Activated T-cell treated with anti-CD3 and anti-CD28 coated beads, Interleukin-2, amount 50 U/mL, for 24 hours (primary cell): Measurements from ENCODE around the gene KAT8.

Source experiments
- DNase-seq: peaks from one replicate; pipeline ENCODE4 v3.0.0-alpha.2; 2020
- H3K27ac Mint-ChIP-seq: 2 replicates; pipeline ENCODE4 v1.8.0; 2020; ENCODE audit warnings: mild to moderate bottlenecking, mixed read lengths
- H3K27me3 Mint-ChIP-seq: 2 replicates; pipeline ENCODE4 v1.8.0; 2020; ENCODE audit warnings: mixed read lengths
- H3K36me3 Mint-ChIP-seq: 2 replicates; pipeline ENCODE4 v1.8.0; 2020; ENCODE audit warnings: low read depth, mixed read lengths
- H3K4me1 Mint-ChIP-seq: 2 replicates; pipeline ENCODE4 v1.8.0; 2020; ENCODE audit warnings: low read depth, mixed read lengths
- H3K4me3 Mint-ChIP-seq: 2 replicates; pipeline ENCODE4 v1.8.0; 2020; ENCODE audit warnings: mild to moderate bottlenecking, moderate library complexity, mixed read lengths
- H3K9me3 Mint-ChIP-seq: 2 replicates; pipeline ENCODE4 v1.8.0; 2020; ENCODE audit warnings: mixed read lengths

The KAT8 gene

DNA sequence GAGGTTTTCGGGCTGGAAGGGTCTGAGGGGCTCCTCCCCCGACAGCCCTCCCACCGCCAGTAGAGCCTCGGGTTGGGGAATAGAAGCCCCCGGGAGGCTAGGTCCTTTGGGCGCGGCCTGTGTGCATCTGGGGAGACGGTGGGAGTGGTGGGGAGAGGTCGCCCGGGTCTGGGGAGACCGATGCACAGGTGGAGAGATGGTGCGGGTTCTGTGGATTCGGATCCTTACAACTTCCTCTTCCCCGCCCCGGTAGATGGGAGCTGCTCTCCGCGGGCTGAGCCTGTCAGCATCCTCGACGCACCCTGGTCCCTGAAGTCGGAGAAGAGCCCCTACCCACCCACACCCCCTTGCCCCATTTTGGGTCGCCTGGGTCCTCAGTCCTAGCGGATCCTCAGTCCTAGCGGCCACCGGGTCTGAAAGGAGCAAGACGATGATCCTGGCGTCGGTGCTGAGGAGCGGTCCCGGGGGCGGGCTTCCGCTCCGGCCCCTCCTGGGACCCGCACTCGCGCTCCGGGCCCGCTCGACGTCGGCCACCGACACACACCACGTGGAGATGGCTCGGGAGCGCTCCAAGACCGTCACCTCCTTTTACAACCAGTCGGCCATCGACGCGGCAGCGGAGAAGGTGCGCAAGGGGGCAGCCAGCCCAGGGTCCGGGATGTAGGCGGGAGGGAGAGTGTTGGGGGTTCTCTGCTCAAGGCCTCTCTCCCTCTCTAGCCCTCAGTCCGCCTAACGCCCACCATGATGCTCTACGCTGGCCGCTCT is 8.5 kb upstream of the KAT8 start:
- no peaks in the 10 kb centered on the region for H3K9me3 Mint-ChIP-seq
- peak overlapping the region; percentile 84 for H3K27ac Mint-ChIP-seq
- DNase-seq: no peak
- H3K4me1 Mint-ChIP-seq: peaks cover 38% of the 10 kb centered on the region
- peaks cover 39% of the 10 kb centered on the region for H3K36me3 Mint-ChIP-seq
- H3K27me3 Mint-ChIP-seq: no peaks in the 10 kb centered on the region
- peak overlapping the region; percentile 76 for H3K4me3 Mint-ChIP-seq

DNA sequence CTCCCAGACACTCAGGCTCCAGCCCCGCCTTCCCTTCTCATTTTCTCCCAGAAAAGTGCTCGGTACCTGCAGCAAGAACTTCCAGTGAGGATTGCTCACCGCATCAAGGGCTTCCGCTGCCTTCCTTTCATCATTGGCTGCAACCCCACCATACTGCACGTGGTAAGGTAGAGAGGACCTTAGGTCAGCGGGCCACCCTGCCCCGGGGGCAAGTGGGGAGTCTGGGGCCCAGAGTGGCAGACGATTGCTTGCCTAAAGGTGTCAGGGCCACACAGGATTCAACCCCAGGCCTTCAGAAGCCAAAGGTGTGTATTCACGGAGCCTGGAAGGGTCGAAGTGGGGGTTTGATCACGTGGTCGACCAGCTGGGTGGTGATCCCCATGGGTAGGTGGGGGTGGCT is 7.8 kb upstream of the KAT8 start:
- H3K36me3 Mint-ChIP-seq: peaks cover 39% of the 10 kb centered on the region
- H3K9me3 Mint-ChIP-seq: no peaks in the 10 kb centered on the region
- peak overlapping the region; percentile 84 for H3K27ac Mint-ChIP-seq
- H3K4me3 Mint-ChIP-seq: peak overlapping the region; percentile 76
- H3K27me3 Mint-ChIP-seq: no peaks in the 10 kb centered on the region
- DNase-seq: no peak
- H3K4me1 Mint-ChIP-seq: peaks cover 38% of the 10 kb centered on the region

DNA sequence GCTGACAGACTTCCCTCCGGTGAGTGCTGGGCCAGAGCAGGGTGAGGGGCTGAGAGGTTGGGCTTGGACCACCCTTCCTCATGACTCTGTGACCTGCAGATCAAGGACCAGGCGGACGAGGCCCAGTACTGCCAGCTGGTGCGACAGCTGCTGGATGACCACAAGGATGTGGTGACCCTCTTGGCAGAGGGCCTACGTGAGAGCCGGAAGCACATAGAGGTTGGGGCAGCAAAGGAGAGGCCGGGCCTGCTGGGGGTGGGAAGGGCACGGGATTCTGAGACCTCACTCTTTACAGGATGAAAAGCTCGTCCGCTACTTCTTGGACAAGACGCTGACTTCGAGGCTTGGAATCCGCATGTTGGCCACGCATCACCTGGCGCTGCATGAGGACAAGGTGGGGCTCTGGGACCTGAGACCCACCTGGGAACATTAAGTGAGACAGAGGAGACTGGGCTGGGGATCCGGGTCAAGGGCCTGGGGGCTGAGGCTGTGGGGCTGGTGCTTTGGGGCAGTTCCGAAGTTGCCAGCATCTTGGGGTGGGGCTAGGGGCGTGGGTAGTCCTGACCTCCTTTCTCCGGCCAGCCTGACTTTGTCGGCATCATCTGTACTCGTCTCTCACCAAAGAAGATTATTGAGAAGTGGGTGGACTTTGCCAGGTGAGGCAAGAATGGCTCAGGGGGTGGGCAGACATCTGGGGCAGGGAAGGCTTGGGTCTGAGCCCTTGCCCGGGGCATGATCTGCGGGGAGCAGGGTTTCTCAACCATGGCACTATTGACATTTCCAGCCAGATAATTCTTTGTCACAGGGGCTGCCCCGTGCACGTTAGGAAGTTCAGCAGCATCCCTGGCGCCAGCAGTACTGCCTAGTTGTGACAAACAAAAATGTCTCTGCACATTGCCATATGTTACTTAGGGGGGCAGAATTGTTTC is 7.1 kb upstream of the KAT8 start:
- H3K27ac Mint-ChIP-seq: peak overlapping the region; percentile 63
- no peak for DNase-seq
- no peaks in the 10 kb centered on the region for H3K27me3 Mint-ChIP-seq
- peak overlapping the region; percentile 76 for H3K4me3 Mint-ChIP-seq
- H3K9me3 Mint-ChIP-seq: no peaks in the 10 kb centered on the region
- peaks cover 38% of the 10 kb centered on the region for H3K4me1 Mint-ChIP-seq
- H3K36me3 Mint-ChIP-seq: peaks cover 39% of the 10 kb centered on the region

DNA sequence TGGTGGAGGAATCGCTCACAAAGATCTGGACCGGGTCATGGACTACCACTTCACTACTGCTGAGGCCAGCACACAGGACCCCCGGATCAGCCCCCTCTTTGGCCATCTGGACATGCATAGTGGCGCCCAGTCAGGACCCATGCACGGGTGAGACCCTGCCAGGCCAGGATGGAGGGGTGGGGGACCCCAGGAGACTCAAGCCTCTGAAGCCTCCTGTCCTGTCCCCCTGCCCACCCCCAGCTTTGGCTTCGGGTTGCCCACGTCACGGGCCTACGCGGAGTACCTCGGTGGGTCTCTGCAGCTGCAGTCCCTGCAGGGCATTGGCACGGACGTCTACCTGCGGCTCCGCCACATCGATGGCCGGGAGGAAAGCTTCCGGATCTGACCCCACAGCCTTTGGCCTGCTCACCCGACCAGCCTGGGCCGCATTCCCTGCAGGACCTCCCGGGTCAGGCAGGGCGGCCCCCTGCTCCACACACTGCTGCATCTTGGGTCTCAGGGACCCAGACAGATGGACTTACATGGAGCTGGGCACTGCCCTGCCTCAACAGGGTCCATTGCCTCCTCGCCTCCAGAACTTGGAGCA is 5.5 kb upstream of the KAT8 start:
- Mint-ChIP-seq H3K36me3 (peaks cover 41% of the 10 kb centered on the region), H3K9me3 (no peaks in the 10 kb centered on the region), H3K4me1 (peaks cover 38% of the 10 kb centered on the region), H3K27me3 (no peaks in the 10 kb centered on the region), H3K4me3 (no peak overlapping the region), H3K27ac (peak overlapping the region; percentile 66)
- no peak for DNase-seq

DNA sequence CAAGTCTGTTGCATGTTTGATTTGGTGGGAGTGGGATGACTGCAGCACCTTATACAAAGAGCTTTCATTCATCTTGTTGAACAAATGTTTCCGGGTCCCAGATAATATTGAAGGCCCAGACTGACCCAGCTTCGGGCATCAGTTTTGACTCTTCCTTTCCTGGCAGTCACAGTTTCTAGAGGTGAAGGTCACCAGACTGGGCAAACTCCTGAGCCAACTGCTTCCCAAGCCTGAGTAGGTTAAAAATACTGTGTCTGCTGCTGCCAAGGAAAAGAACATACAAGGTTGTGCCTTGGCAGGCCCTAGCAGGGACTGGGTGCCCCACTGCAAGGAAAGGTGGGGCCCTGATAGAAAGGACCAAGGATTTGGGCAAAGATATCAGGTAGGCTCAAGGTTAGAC is 4.8 kb upstream of the KAT8 start:
- DNase-seq: no peak
- H3K4me1 Mint-ChIP-seq: peaks cover 31% of the 10 kb centered on the region
- peaks cover 41% of the 10 kb centered on the region for H3K36me3 Mint-ChIP-seq
- H3K27me3 Mint-ChIP-seq: no peaks in the 10 kb centered on the region
- peak overlapping the region; percentile 76 for H3K27ac Mint-ChIP-seq
- H3K9me3 Mint-ChIP-seq: no peaks in the 10 kb centered on the region
- H3K4me3 Mint-ChIP-seq: no peak overlapping the region

DNA sequence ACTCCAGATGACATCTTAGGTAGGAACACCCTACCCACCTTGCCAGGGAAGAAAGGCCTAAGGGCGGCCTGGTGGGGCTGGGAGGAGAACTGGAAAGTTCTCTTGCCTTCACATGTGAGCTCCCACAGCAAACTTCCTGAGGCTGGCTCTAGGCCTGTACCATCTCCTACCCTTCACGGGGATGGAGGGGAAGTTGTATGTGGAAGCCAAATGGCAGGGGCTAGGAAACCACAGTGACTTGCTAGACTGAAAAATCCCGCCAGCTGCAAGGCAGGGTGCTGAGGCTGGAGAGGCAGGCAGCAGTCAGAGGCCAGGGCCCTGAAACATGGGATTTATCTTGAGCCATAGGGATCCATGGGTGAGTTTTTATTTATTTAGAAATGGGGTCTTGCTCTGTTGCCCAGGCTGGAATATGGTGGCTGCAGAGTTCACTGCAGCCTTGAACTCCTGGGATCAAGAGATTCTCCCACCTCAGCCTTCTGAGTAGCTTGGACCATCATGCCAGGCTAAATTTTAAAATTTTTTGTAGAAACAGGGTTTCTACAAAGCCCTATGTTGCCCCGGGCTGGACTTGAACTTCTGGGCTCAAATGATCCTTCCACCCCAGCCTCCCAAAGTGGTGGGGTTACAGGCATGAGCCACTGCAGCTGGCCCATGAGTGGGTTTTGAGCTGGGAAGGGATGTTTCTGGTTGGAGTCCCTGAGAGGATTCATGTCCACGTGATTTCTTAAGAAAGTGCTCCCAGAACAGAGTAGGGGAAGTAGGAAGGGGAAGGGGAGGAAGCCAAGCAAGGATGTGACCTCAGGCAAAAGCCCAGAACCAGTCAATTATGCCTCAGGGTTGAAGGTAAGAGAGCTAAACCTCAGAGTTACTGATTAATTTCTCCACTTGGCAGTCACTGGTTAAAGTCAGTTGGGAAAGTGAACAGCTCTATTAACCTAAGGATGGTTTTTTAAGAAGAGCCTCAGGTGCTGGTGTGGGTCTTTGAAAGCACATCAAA is 4.0 kb upstream of the KAT8 start:
- H3K4me3 Mint-ChIP-seq: no peak overlapping the region
- no peaks in the 10 kb centered on the region for H3K27me3 Mint-ChIP-seq
- peaks cover 47% of the 10 kb centered on the region for H3K36me3 Mint-ChIP-seq
- DNase-seq: no peak
- H3K4me1 Mint-ChIP-seq: peaks cover 33% of the 10 kb centered on the region
- no peaks in the 10 kb centered on the region for H3K9me3 Mint-ChIP-seq
- H3K27ac Mint-ChIP-seq: peak overlapping the region; percentile 76

DNA sequence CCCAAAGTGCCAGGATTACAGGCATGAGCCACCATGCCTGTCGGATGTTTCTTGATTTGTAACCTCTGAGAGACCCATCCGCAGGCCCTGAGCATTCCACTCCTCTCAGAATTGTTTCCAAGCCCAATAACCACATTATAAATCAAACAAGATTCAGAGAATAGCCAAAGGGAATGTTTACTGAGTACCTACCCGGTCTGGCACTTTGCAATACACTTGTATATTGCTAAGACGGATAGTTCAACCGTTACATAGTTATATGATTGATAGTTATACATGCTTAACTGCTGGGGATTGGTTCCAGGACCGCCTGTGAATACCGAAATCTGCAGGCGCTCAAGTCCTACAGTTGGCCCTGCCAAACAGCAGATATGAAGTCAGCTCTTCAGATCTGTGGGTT is 3.0 kb upstream of the KAT8 start:
- Mint-ChIP-seq H3K27me3 (no peaks in the 10 kb centered on the region), H3K36me3 (peaks cover 57% of the 10 kb centered on the region), H3K4me1 (peaks cover 37% of the 10 kb centered on the region), H3K4me3 (no peak overlapping the region), H3K9me3 (no peaks in the 10 kb centered on the region), H3K27ac (peak overlapping the region; percentile 31)
- DNase-seq: no peak

DNA sequence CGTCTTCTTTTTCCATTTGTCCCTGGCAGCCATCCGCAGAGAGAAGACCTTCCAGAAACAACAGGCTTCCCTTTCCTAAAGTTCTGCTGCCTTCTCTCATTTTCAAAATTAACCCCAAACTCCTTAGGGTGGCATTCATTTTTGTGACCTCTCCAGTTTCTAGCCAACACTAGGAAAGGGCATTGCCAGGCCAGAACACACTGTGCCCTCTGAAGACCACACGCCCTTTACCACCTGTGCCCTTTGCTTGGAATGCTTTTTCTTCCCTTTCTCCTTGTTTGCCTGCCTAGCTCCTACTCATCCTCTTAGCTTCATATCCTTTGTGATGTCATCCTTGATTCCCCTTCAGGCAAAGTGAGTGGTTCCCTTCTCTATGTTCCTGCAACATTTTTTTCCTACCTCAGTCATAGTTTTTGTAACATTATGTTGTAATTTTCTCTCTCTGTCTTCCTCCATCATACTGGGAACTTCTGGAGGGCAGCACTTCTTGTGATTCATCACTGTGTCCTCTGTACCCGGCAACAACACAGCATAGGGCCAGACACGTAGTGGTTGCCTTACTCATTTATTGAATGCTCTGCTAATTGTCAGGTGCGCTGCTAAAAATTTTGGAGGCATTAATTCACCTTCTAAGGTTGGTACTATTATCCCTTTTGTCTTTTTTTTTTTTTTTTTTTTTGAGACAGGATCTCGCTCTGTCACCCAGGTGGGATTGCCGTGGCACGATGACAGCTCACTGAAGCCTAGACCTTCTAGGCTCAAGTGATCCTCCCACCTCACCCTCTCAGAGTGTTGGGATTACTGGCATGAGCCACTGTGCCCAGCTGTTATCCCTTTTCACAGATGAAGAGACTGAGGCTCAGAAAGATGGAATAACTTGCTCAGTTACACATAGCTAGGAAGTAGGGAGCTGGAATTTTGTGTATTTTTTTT is 1.0 kb downstream of the KAT8 start:
- Mint-ChIP-seq H3K27me3 (no peaks in the 10 kb centered on the region), H3K27ac (peak overlapping the region; percentile 87), H3K4me1 (peaks cover 26% of the 10 kb centered on the region), H3K9me3 (no peaks in the 10 kb centered on the region), H3K36me3 (peaks cover 54% of the 10 kb centered on the region), H3K4me3 (peak overlapping the region; percentile 90)
- DNase-seq: no peak

DNA sequence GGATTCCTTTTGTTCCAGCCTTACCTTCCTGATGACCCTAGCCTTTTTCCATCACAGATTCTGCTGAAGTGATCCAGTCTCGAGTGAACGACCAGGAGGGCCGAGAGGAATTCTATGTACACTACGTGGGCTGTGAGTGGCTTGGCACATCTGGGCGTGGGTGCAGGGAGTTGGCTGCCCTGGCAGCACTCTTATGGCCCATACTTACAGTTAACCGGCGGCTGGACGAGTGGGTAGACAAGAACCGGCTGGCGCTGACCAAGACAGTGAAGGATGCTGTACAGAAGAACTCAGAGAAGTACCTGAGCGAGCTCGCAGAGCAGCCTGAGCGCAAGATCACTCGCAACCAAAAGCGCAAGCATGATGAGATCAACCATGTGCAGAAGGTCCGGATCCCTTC is 2.7 kb downstream of the KAT8 start:
- no peaks in the 10 kb centered on the region for H3K27me3 Mint-ChIP-seq
- H3K27ac Mint-ChIP-seq: peak overlapping the region; percentile 59
- H3K36me3 Mint-ChIP-seq: peaks cover 68% of the 10 kb centered on the region
- DNase-seq: no peak
- H3K9me3 Mint-ChIP-seq: no peaks in the 10 kb centered on the region
- no peak overlapping the region for H3K4me3 Mint-ChIP-seq
- peaks cover 21% of the 10 kb centered on the region for H3K4me1 Mint-ChIP-seq

DNA sequence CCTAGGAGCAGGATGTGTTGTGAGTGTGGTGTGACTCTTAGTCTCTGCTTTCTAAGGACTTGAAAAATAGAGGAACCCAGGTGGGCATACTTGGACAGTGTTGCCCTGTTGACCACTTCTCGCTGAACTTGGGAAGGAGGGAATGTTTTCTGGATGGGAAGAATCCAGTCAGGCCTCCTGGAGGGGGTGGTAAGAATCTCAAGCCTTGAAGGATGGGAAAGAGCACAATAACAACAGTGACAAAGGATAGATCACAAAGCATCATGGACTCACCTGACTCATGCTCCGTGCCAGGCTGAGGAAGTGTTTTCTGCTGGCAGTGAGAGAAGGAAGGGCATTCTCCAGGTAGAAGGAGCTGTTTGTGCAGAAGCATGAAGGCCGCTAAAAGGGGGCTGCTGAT is 8.4 kb downstream of the KAT8 start:
- H3K4me1 Mint-ChIP-seq: peaks cover 2% of the 10 kb centered on the region
- DNase-seq: no peak
- H3K27me3 Mint-ChIP-seq: no peaks in the 10 kb centered on the region
- H3K4me3 Mint-ChIP-seq: no peak overlapping the region
- peaks cover 87% of the 10 kb centered on the region for H3K36me3 Mint-ChIP-seq
- H3K9me3 Mint-ChIP-seq: no peaks in the 10 kb centered on the region
- H3K27ac Mint-ChIP-seq: peak overlapping the region; percentile 51

DNA sequence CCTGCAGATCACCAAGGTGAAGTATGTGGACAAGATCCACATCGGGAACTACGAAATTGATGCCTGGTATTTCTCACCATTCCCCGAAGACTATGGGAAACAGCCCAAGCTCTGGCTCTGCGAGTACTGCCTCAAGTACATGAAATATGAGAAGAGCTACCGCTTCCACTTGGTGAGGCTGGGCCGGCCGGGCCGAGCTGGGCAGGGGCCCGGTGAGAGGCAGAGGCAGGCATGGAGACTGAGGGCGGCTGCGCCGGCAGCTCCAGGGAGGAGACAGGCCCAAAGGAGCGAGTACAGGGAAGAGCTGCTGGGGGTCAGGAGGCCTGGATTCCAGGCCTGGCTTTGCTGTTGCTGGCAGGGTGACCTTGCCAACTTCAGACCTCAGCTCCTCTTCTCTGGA is 9.7 kb downstream of the KAT8 start:
- Mint-ChIP-seq H3K9me3 (no peaks in the 10 kb centered on the region), H3K4me1 (peaks cover 2% of the 10 kb centered on the region), H3K4me3 (no peak overlapping the region), H3K27ac (no peak overlapping the region), H3K36me3 (peaks cover 89% of the 10 kb centered on the region), H3K27me3 (no peaks in the 10 kb centered on the region)
- no peak for DNase-seq

DNA sequence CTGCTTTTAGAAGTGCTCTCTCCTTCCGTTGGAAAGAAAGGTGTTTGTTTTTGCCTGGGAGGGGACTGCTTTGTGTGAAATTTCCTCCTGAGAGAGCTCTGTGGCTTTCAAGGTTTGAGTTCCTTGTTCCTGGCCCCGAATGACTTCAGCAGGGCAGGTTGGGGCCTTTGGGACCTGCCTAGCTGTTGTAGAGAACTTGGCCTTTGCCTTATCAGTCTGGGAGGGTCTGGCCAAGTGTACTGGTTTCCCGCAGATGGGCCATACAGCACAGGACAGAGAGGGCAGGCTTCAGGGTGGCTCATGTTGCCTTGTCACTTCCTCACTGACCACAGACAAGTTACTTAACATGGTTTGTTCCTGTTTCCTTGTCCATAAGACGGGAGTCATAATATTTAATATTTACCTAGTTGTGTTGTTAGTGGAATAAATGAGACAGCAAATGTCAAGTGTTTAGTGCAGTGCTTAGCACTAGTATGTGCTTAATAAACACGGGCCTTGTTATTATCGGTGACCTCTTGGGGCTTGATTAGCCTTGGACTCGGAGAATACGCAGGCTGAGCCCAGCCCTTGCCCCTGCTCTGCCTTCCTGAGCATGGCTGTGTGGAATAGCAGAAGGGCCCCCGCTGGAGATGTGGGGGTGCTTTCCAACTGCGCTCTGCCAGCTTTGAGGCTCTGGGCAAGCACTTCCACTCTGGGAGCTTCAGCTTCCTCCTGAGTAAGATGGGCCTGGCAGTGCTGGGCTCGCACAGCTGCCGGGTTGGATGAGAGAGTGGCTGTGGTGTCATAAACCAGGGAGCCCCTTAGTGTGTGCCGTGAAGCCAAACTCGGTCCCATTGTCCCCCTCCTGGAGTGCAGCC is 11.5 kb downstream of the KAT8 start:
- Mint-ChIP-seq H3K4me1 (peaks cover 2% of the 10 kb centered on the region), H3K9me3 (no peaks in the 10 kb centered on the region), H3K4me3 (no peak overlapping the region), H3K27ac (peak overlapping the region; percentile 65), H3K27me3 (no peaks in the 10 kb centered on the region), H3K36me3 (peaks cover 87% of the 10 kb centered on the region)
- no peak for DNase-seq
